ENCODE data around the gene RIN3. TPM values are rescaled to one million over a fixed set of nuclear protein-coding genes. Genes with fewer than 3 reads are reported as not detected.
A peak's percentile ranks its signal among the peaks of the same experiment; 100 is the strongest.

The RIN3 gene
- total and polyA plus RNA-seq, 2 donors (not counting 3 experiments of a cell fraction or from before 2014, with no cell fraction given): 5.1 to 20.8 TPM

GRCh38 chr14:92514844-92515514, 1.4 kb downstream of the RIN3 start:
- DNase-seq (ENCODE audit: low read depth, low spot score) (no peak), FAIRE-seq (no peak)
- Histone ChIP-seq H3K27ac (ENCODE audit: insufficient read depth, low read depth, low read length) (no peak overlapping the region), H3K79me2 (ENCODE audit: control insufficient read depth, insufficient read depth, low read length) (peaks cover 4% of the 10 kb centered on the region), H3K9me1 (replicated peaks; ENCODE audit: control insufficient read depth, extremely low read depth, insufficient read depth, low read length) (no peaks in the 10 kb centered on the region), H3K9me3 (replicated peaks; ENCODE audit: control insufficient read depth, insufficient read depth, low read length) (no peaks in the 10 kb centered on the region), H3K4me1 (ENCODE audit: control insufficient read depth, extremely low read depth, insufficient read depth, low read length) (peaks cover 21% of the 10 kb centered on the region), H3K36me3 (ENCODE audit: control insufficient read depth in 2 of 2, extremely low read depth in 1 of 2, insufficient read depth in 2 of 2, low read length in 2 of 2) (no peaks in the 10 kb centered on the region), H3K4me3 (replicated peaks in 1 of 3; ENCODE audit: insufficient read depth in 1 of 3, low read depth in 1 of 3, low read length in 3 of 3) (peak overlapping the region in 2 of 3 experiments; percentile 67 to 76), H3K27me3 (ENCODE audit: control insufficient read depth in 2 of 2, insufficient read depth in 2 of 2, low read length in 2 of 2) (no peaks in the 10 kb centered on the region), H4K20me1 (replicated peaks; ENCODE audit: control insufficient read depth, extremely low read depth, insufficient read depth, low read length) (no peaks in the 10 kb centered on the region), H3K4me2 (ENCODE audit: insufficient read depth, low read length) (peak overlapping the region; percentile 83), H2AFZ (ENCODE audit: low read depth, low read length) (no peak overlapping the region), H3K9ac (replicated peaks; ENCODE audit: extremely low read depth, insufficient read depth, low read length) (peak overlapping the region; percentile 84)
- intact Hi-C loops (cut with micrococcal nuclease) (loop anchor here (1.0 kb wide), 1 partner anchor 166 kb away; no protein-coding TSS in a partner anchor), dilution Hi-C loops (cut with MboI; ENCODE audit: extremely low pct_ligation_motif_present, low sequenced_read_pairs) (no loop called here)
- ChIA-PET CTCF (interaction anchor here (1.7 kb wide), 1 partner anchor 9 kb away, joined by 5 read pairs; no protein-coding TSS in a partner anchor), POLR2A (no interaction called here)
- BruUV-seq (replicated peaks): no TSS peak
- TF ChIP-seq MAX (IDR thresholded peaks at IDR 0.05; ENCODE audit: insufficient read depth, insufficient read length): no peak
- no peak for TF ChIP-seq JUN (IDR thresholded peaks at IDR 0.05; ENCODE audit: borderline replicate concordance, insufficient read depth, insufficient read length, low read depth)
- no peak for TF ChIP-seq FOS (IDR thresholded peaks at IDR 0.05; ENCODE audit: borderline replicate concordance, insufficient read depth, low read length)
- TF ChIP-seq GATA2 (IDR thresholded peaks at IDR 0.05; ENCODE audit: insufficient read depth, insufficient read length, low read depth, low read length): no peak
- TF ChIP-seq CTCF (IDR thresholded peaks at IDR 0.05; ENCODE audit: extremely low read depth in 1 of 2, insufficient read depth in 1 of 2, low read depth in 1 of 2, low read length in 2 of 2): no peak
- no peak for TF ChIP-seq MYC (IDR thresholded peaks at IDR 0.05; ENCODE audit: low read depth, low read length)
- TF ChIP-seq EZH2 (IDR thresholded peaks at IDR 0.05; ENCODE audit: borderline replicate concordance, low read depth, low read length, severe bottlenecking): no peak
- no peak for TF ChIP-seq POLR2AphosphoS5 (IDR thresholded peaks at IDR 0.05; ENCODE audit: insufficient read depth, low read depth, low read length)
- TF ChIP-seq POLR2A (IDR thresholded peaks at IDR 0.05; ENCODE audit: low read depth, low read length): no peak
